Activated naive CD8-positive, alpha-beta T cell treated with anti-CD3 and anti-CD28 coated beads, Interleukin-2, amount 10 ng/mL, durations not matched to agents 7 days and 5 days (primary cell): ENCODE measurements around the gene SPRED2. TPM values are rescaled to one million over a fixed set of nuclear protein-coding genes. Genes with fewer than 3 reads are reported as not detected.

ENCODE experiments used
- ATAC-seq: fragments of 150-1000 bp; cut with Tn5 transposase; one replicate; pipeline ENCODE4 v1.10.0; 2021; ENCODE audit warnings: low read depth, moderate library complexity
- POLR2A ChIA-PET: fragments of 350-600 bp; sonication (Branson Sonifier 250); formaldehyde crosslinking; loops from one replicate; lab custom pipeline; 2021; ENCODE audit warnings: antibody characterized with exemption; lab: Charles Lee
- DNase-seq: peaks from one replicate; pipeline ENCODE4 v3.0.0; 2021
- H3K27ac Mint-ChIP-seq: one replicate; pipeline ENCODE4 v1.8.0; 2022; ENCODE audit warnings: mild to moderate bottlenecking, mixed read lengths
- H3K27me3 Mint-ChIP-seq: one replicate; pipeline ENCODE4 v1.8.0; 2022; ENCODE audit warnings: mild to moderate bottlenecking, moderate library complexity, mixed read lengths
- H3K36me3 Mint-ChIP-seq: one replicate; pipeline ENCODE4 v1.8.0; 2021; ENCODE audit warnings: mild to moderate bottlenecking, mixed read lengths
- H3K4me1 Mint-ChIP-seq: one replicate; pipeline ENCODE4 v1.8.0; 2021; ENCODE audit warnings: mixed read lengths
- H3K4me3 Mint-ChIP-seq: one replicate; pipeline ENCODE4 v1.8.0; 2022; ENCODE audit warnings: mild to moderate bottlenecking, moderate library complexity, mixed read lengths
- H3K9me3 Mint-ChIP-seq: one replicate; pipeline ENCODE4 v1.8.0; 2021; ENCODE audit warnings: mixed read lengths
- total RNA-seq, 2 experiments: library from RNA; stranded (reverse); gene quantifications; one replicate each; pipeline ENCODE4 v1.2.3, GENCODE V29; 2021

The SPRED2 gene
- total RNA-seq, 2 experiments from 2014 or later = 9.3 to 9.9 TPM

DNA sequence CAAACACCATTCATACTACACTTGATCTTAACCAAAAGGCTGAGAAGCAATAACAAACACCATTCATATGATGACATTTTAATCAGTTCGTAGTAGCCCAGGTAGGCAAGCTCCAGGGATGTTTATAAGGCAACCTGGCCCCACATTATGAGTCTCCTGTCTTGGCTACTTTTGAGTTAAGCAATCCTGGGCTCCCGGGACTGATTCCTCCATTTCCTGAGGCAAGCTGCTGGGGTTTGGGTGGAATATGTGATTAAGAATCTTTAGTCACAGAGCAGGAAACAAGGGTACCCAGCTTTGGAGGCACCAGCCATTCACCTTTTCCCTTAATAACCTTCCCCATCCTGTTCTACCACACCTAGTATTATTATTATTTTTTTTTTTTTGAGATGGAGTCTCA, 24.5 kb upstream of the SPRED2 start:
- no peak for DNase-seq
- H3K36me3 Mint-ChIP-seq = no peaks in the 10 kb centered on the region
- H3K4me1 Mint-ChIP-seq = no peaks in the 10 kb centered on the region
- POLR2A ChIA-PET = no interaction called here
- H3K27ac Mint-ChIP-seq = no peak overlapping the region
- ATAC-seq = no peak
- peaks cover under 1% of the 10 kb centered on the region for H3K9me3 Mint-ChIP-seq
- no peak overlapping the region for H3K4me3 Mint-ChIP-seq
- peaks cover 37% of the 10 kb centered on the region for H3K27me3 Mint-ChIP-seq

DNA sequence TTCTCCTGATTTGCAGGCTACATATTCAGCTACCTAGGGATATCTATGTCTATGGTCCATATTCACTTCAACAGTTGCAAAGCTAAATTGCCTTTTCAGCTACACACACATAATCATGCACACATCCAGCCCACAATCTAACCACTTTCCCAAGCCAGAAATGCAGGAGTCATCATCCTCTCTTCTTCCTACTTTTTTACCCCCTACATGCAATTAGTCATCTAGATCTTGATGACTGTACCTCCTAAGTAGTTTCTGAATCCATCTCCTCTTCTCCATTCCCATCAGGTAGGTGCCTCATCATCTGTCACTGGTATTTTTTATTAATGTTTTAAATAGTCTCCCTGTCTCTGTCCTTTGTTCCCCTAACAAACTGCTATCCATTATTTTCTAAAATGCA, 23.7 kb upstream of the SPRED2 start:
- no peak overlapping the region for H3K4me3 Mint-ChIP-seq
- no peak overlapping the region for H3K27ac Mint-ChIP-seq
- no peak for DNase-seq
- ATAC-seq = no peak
- peaks cover 34% of the 10 kb centered on the region for H3K27me3 Mint-ChIP-seq
- no peaks in the 10 kb centered on the region for H3K36me3 Mint-ChIP-seq
- H3K4me1 Mint-ChIP-seq = no peaks in the 10 kb centered on the region
- H3K9me3 Mint-ChIP-seq = no peaks in the 10 kb centered on the region
- POLR2A ChIA-PET = no interaction called here

- Mint-ChIP-seq H3K4me3 (no peak overlapping the region), H3K27ac (no peak overlapping the region), H3K4me1 (no peaks in the 10 kb centered on the region), H3K27me3 (peaks cover 40% of the 10 kb centered on the region), H3K36me3 (no peaks in the 10 kb centered on the region), H3K9me3 (no peaks in the 10 kb centered on the region)
- no peak for DNase-seq
- POLR2A ChIA-PET = no interaction called here
- ATAC-seq = no peak
These were observed 21.5 kb upstream of the SPRED2 start for GRCh38 chr2:65453916-65454315.

GRCh38 chr2:65452150-65452895, 19.9 kb upstream of the SPRED2 start:
- no peak for ATAC-seq
- Mint-ChIP-seq H3K27me3 (peaks cover 44% of the 10 kb centered on the region), H3K27ac (no peak overlapping the region)

GRCh38 chr2:65450810-65451209, 18.4 kb upstream of the SPRED2 start:
- no peak for ATAC-seq
- Mint-ChIP-seq H3K4me3 (no peak overlapping the region), H3K9me3 (no peaks in the 10 kb centered on the region), H3K27me3 (peaks cover 44% of the 10 kb centered on the region), H3K4me1 (no peaks in the 10 kb centered on the region), H3K36me3 (no peaks in the 10 kb centered on the region), H3K27ac (no peak overlapping the region)
- no peak for DNase-seq
- POLR2A ChIA-PET = no interaction called here

More at GRCh38 chr2:65452150-65452895, 19.9 kb upstream of the SPRED2 start:
- Mint-ChIP-seq H3K9me3 (no peaks in the 10 kb centered on the region), H3K4me3 (no peak overlapping the region), H3K4me1 (no peaks in the 10 kb centered on the region), H3K36me3 (no peaks in the 10 kb centered on the region)
- POLR2A ChIA-PET = no interaction called here
- no peak for DNase-seq

DNA sequence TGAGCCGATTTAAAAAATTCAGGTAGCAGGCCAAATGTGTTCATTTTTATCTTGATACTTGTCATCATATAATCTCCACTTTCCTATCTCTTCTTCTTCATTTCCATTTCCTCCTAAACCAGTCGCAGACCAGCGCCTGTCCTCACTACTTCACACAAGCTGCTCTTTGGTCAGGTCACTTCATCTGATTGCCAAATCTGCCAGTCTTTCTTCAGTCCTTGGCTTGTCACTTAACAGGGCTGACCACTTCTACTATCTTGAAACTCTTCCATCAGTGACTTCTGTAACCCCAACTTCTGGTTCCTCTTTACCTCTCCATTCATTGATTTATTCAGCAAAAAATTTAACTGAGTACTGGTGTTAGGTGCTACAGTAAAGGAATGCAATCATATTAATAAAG, 18.0 kb upstream of the SPRED2 start:
- no peak overlapping the region for H3K27ac Mint-ChIP-seq
- H3K9me3 Mint-ChIP-seq = no peaks in the 10 kb centered on the region
- ATAC-seq (no peak), DNase-seq (no peak)
- POLR2A ChIA-PET = no interaction called here
- no peak overlapping the region for H3K4me3 Mint-ChIP-seq
- H3K27me3 Mint-ChIP-seq = peaks cover 42% of the 10 kb centered on the region
- H3K36me3 Mint-ChIP-seq = no peaks in the 10 kb centered on the region
- H3K4me1 Mint-ChIP-seq = no peaks in the 10 kb centered on the region

DNA sequence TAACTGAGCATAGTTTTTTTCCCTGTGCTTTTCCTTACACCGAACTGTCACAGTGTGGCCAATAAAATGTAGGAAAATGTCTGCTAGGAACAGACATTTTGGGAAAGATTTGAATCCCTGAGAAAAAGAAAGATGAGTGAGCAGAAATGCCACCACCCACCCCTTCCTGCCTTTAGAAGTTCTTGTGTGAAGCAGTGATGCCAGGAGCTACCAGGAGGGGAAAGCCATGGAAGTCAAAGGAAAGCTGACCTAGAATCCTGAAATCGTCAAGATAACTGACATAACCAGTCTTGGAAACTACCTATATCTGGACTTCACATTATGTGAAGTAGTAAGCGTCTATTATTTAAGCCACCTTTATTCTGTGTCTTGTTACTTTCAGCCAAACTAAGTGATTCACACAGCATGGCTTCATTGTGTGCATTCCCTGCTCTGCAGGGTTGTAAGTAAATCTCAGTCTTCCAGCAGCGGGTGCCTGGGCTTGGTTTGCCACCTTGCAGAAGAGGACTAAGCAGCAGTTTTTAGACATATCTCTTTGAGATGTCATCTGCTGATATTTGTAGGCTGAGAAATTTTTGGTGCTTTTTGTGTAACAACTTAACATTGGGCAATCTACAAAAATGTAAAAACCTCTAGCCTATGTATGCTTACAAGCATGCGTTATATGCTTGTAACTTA, 11.2 kb upstream of the SPRED2 start:
- ATAC-seq (no peak), DNase-seq (no peak)
- Mint-ChIP-seq H3K9me3 (peaks cover 3% of the 10 kb centered on the region), H3K4me3 (no peak overlapping the region), H3K27ac (no peak overlapping the region), H3K4me1 (no peaks in the 10 kb centered on the region), H3K36me3 (no peaks in the 10 kb centered on the region), H3K27me3 (peaks cover 32% of the 10 kb centered on the region)
- POLR2A ChIA-PET = no interaction called here

GRCh38 chr2:65442420-65443020, 10.1 kb upstream of the SPRED2 start:
- H3K9me3 Mint-ChIP-seq = peaks cover 3% of the 10 kb centered on the region
- POLR2A ChIA-PET = no interaction called here
- DNase-seq = no peak
- H3K27me3 Mint-ChIP-seq = peaks cover 36% of the 10 kb centered on the region
- no peak overlapping the region for H3K4me3 Mint-ChIP-seq
- no peaks in the 10 kb centered on the region for H3K4me1 Mint-ChIP-seq
- no peak for ATAC-seq
- H3K27ac Mint-ChIP-seq = no peak overlapping the region
- no peaks in the 10 kb centered on the region for H3K36me3 Mint-ChIP-seq

DNA sequence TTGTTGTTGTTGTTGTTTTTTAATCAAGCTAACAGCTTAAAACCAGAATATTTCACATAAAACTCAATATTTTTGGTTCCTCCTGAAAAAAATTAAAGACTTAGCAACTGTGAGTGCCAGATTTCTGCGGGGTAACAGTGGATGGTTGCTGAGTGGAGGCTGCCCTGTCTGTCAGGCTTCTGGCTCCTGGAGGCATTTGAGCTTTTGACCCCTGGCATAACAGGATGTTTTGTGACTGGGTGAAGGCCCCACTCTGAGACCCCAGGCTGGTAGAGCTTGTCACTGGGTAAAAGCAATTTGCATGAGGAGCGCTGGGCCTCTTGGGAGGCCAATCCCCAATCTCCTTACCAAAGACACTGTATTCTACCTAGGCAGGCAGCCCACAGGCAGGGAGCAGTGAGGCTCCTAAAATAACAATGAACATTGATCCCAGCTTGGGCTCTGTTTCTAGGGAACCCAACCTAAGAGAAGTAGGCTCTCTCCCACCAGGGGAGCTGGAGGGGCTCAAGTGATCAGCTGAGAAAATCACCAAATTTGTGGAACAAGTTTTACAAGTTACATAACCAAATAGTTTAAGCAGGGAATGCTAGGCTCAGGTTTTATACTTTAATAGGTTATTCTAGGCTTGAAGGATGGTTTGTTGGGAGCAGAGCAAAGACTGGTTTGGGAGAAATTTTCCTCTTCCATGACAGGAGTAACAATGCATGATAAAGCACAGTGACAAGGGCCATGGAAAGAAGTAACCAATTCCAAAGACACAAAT, 5.9 kb upstream of the SPRED2 start:
- H3K4me1 Mint-ChIP-seq = peaks cover 8% of the 10 kb centered on the region
- DNase-seq = no peak
- no peak overlapping the region for H3K4me3 Mint-ChIP-seq
- peaks cover 56% of the 10 kb centered on the region for H3K27me3 Mint-ChIP-seq
- no peak overlapping the region for H3K27ac Mint-ChIP-seq
- ATAC-seq = no peak
- H3K36me3 Mint-ChIP-seq = no peaks in the 10 kb centered on the region
- peaks cover 3% of the 10 kb centered on the region for H3K9me3 Mint-ChIP-seq
- POLR2A ChIA-PET = no interaction called here

GRCh38 chr2:65437392-65438135, 5.2 kb upstream of the SPRED2 start:
- H3K4me1 Mint-ChIP-seq = peaks cover 8% of the 10 kb centered on the region
- peaks cover 1% of the 10 kb centered on the region for H3K9me3 Mint-ChIP-seq
- peaks cover 59% of the 10 kb centered on the region for H3K27me3 Mint-ChIP-seq
- no peak for ATAC-seq
- DNase-seq = no peak
- no peaks in the 10 kb centered on the region for H3K36me3 Mint-ChIP-seq
- no peak overlapping the region for H3K27ac Mint-ChIP-seq
- POLR2A ChIA-PET = interaction anchor here (1.3 to 2.2 kb wide), 2 partner anchors 40 to 210 kb away, joined by 5 to 6 read pairs; partner anchors contain the start of gene ACTR2
- no peak overlapping the region for H3K4me3 Mint-ChIP-seq

- POLR2A ChIA-PET = interaction anchor here (0.9 to 2.2 kb wide), 4 partner anchors 10 to 209 kb away, joined by 3 to 6 read pairs (median 4); partner anchors contain the start of gene ACTR2
- Mint-ChIP-seq H3K9me3 (peaks cover 1% of the 10 kb centered on the region), H3K36me3 (no peaks in the 10 kb centered on the region), H3K4me1 (peaks cover 8% of the 10 kb centered on the region), H3K27me3 (peaks cover 55% of the 10 kb centered on the region), H3K4me3 (peak overlapping the region; percentile 88), H3K27ac (peak overlapping the region; percentile 18)
- no peak for DNase-seq
- no peak for ATAC-seq
These were observed 4.4 kb upstream of the SPRED2 start for GRCh38 chr2:65436824-65437221.

DNA sequence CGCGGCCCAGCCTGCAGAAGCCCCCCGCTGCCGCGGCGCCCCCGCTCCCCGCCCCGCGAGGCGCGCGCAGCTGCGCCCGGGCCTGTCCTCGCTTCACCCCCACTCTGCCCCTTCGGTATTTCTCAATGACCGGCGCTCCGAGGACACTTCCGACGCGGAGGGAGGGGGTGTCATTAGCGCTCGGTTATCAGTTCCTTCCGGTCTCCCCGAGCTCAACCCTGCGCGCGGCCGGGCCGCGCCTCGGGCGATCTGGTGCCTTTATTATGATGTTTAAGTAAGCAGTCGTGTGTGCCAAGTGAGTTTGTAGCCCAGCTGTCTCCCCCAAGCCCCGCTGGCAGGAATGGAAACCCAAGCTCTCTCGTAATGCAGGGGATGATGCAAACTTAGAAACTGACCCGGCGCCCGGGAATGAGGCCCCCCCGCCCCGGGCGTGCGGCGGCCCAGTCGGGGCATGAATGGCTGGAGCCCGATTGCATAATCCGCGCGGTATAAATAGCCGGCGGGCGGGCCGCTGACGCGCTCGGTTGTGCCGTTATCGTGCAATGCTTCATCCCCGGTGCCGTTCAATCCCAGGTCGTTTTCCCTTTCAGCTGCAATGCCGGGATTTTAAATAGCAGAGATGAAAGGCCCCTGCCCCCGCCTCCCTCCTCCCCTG, 3.9 kb upstream of the SPRED2 start:
- H3K27me3 Mint-ChIP-seq = peaks cover 53% of the 10 kb centered on the region
- H3K4me1 Mint-ChIP-seq = peaks cover 8% of the 10 kb centered on the region
- DNase-seq (peak; percentile 59), ATAC-seq (peak; percentile 11)
- POLR2A ChIA-PET = interaction anchor here (0.7 to 2.2 kb wide), 6 partner anchors 9 to 209 kb away, joined by 3 to 6 read pairs (median 5); partner anchors contain the start of gene ACTR2
- H3K4me3 Mint-ChIP-seq = peak overlapping the region; percentile 88
- H3K9me3 Mint-ChIP-seq = peaks cover 1% of the 10 kb centered on the region
- peak overlapping the region; percentile 50 for H3K27ac Mint-ChIP-seq
- no peaks in the 10 kb centered on the region for H3K36me3 Mint-ChIP-seq
